H9 (cell line): ENCODE results near the gene DEUP1. TPM values are rescaled to one million over a fixed set of nuclear protein-coding genes. Genes with fewer than 3 reads are reported as not detected.

ENCODE experiments used
- DNase-seq: peaks from one replicate; pipeline ENCODE4 v3.0.0-alpha.2; 2017
- H2AFZ ChIP-seq: one replicate; pipeline ENCODE4 v1.6.1; 2013; ENCODE audit warnings: mild to moderate bottlenecking, low read length, control low read depth, moderate library complexity
- H2AK5ac ChIP-seq: 2 replicates; pipeline ENCODE4 v1.6.1; 2013; ENCODE audit warnings: low read length, control low read depth, mixed read lengths; ENCODE audit not compliant: insufficient read length
- H2BK120ac ChIP-seq: one replicate; pipeline ENCODE4 v1.6.1; 2013; ENCODE audit warnings: low read depth, mild to moderate bottlenecking, low read length, control low read depth, inconsistent platforms; ENCODE audit not compliant: poor library complexity, severe bottlenecking
- H2BK12ac ChIP-seq: 2 replicates; pipeline ENCODE4 v1.6.1; 2013; ENCODE audit warnings: low read length, control low read depth, mixed read lengths, low read depth; ENCODE audit not compliant: insufficient read length
- H2BK15ac ChIP-seq: 2 replicates; pipeline ENCODE4 v1.6.1; 2013; ENCODE audit warnings: low read depth, low read length, control low read depth
- H2BK20ac ChIP-seq: one replicate; pipeline ENCODE4 v1.6.1; 2013; ENCODE audit warnings: low read depth, mild to moderate bottlenecking, low read length, control low read depth, inconsistent platforms; ENCODE audit not compliant: poor library complexity, severe bottlenecking
- H2BK5ac ChIP-seq: 2 replicates; pipeline ENCODE4 v1.6.1; 2013; ENCODE audit warnings: low read length, control low read depth, mixed read lengths; ENCODE audit not compliant: insufficient read length
- H3K14ac ChIP-seq: 2 replicates; pipeline ENCODE4 v1.6.1; 2013; ENCODE audit warnings: low read length, control low read depth; ENCODE audit not compliant: insufficient read depth
- H3K18ac ChIP-seq: 2 replicates; pipeline ENCODE4 v1.6.1; 2013; ENCODE audit warnings: low read depth, mild to moderate bottlenecking, mixed read lengths, low read length, control low read depth; ENCODE audit not compliant: insufficient read length
- H3K23ac ChIP-seq: 2 replicates; pipeline ENCODE4 v1.6.1; 2013; ENCODE audit warnings: low read length, control low read depth, mixed read lengths, low read depth; ENCODE audit not compliant: insufficient read length
- H3K23me2 ChIP-seq: 2 replicates; pipeline ENCODE4 v1.6.1; 2013; ENCODE audit warnings: low read depth, mild to moderate bottlenecking, mixed read lengths, low read length, control low read depth; ENCODE audit not compliant: insufficient read length, poor library complexity, severe bottlenecking
- H3K27ac ChIP-seq: 2 replicates; pipeline ENCODE4 v1.5.1; 2013; ENCODE audit warnings: low read length, control low read depth, mixed read lengths, low read depth; ENCODE audit not compliant: insufficient read length
- H3K27me3 ChIP-seq: 2 replicates; pipeline ENCODE4 v1.6.1; 2013; ENCODE audit warnings: low read length, control low read depth, inconsistent platforms; ENCODE audit not compliant: insufficient read depth
- H3K4ac ChIP-seq: 2 replicates; pipeline ENCODE4 v1.6.1; 2013; ENCODE audit warnings: low read depth, mild to moderate bottlenecking, control low read depth, inconsistent platforms, low read length, moderate library complexity
- H3K4me1 ChIP-seq: 2 replicates; pipeline ENCODE4 v1.6.1; 2013; ENCODE audit warnings: low read length, control low read depth, inconsistent platforms; ENCODE audit not compliant: insufficient read depth
- H3K4me2 ChIP-seq: 2 replicates; pipeline ENCODE4 v1.6.1; 2013; ENCODE audit warnings: low read length, control low read depth, mixed read lengths; ENCODE audit not compliant: insufficient read length, insufficient read depth
- H3K56ac ChIP-seq: 2 replicates; pipeline ENCODE4 v1.6.1; 2013; ENCODE audit warnings: low read depth, mild to moderate bottlenecking, mixed read lengths, low read length, control low read depth; ENCODE audit not compliant: insufficient read length
- H3K79me1 ChIP-seq: 2 replicates; pipeline ENCODE4 v1.6.1; 2013; ENCODE audit warnings: low read depth, mild to moderate bottlenecking, moderate library complexity, low read length, control low read depth, inconsistent platforms; ENCODE audit not compliant: insufficient read depth, poor library complexity, severe bottlenecking
- H3K79me2 ChIP-seq: 2 replicates; pipeline ENCODE4 v1.6.1; 2013; ENCODE audit warnings: low read length, control low read depth, inconsistent platforms; ENCODE audit not compliant: insufficient read depth
- H3K9ac ChIP-seq: 2 replicates; pipeline ENCODE4 v1.6.1; 2013; ENCODE audit warnings: low read length, control low read depth, mixed read lengths; ENCODE audit not compliant: insufficient read length; ENCODE audit errors: extremely low read depth
- H3K9me3 ChIP-seq: one replicate; pipeline ENCODE4 v1.6.1; 2013; ENCODE audit warnings: low read depth, low read length, inconsistent platforms; ENCODE audit not compliant: control insufficient read depth
- H3T11ph ChIP-seq: one replicate; pipeline ENCODE4 v1.6.1; 2013; ENCODE audit warnings: mild to moderate bottlenecking, low read length, control low read depth, inconsistent platforms
- H4K20me1 ChIP-seq: one replicate; pipeline ENCODE4 v1.6.1; 2013; ENCODE audit not compliant: control insufficient read depth, insufficient read length, insufficient read depth
- H4K5ac ChIP-seq: 2 replicates; pipeline ENCODE4 v1.6.1; 2013; ENCODE audit warnings: low read depth, mild to moderate bottlenecking, mixed read lengths, low read length, control low read depth; ENCODE audit not compliant: insufficient read length
- H4K8ac ChIP-seq: replicated peaks from 2 replicates; pipeline ENCODE4 v1.6.1; 2013; ENCODE audit warnings: low read length, control low read depth, mixed read lengths, low read depth; ENCODE audit not compliant: insufficient read length
- H4K91ac ChIP-seq: 2 replicates; pipeline ENCODE4 v1.6.1; 2013; ENCODE audit warnings: low read depth, mild to moderate bottlenecking, moderate library complexity, mixed read lengths, low read length, control low read depth; ENCODE audit not compliant: insufficient read length
- H3K27ac Mint-ChIP-seq, 3 experiments: 2 replicates in 2 of 3; 3 replicates in 1 of 3; pipeline ENCODE4 v1.8.0; 2020 to 2021; ENCODE audit warnings: mixed read lengths in 3 of 3, mild to moderate bottlenecking in 1 of 3, moderate library complexity in 1 of 3
- H3K27me3 Mint-ChIP-seq: 2 replicates; pipeline ENCODE4 v1.8.0; 2021; ENCODE audit warnings: low read depth, mild to moderate bottlenecking, moderate library complexity, mixed read lengths
- H3K36me3 Mint-ChIP-seq, 3 experiments: 2 replicates in 2 of 3; 3 replicates in 1 of 3; pipeline ENCODE4 v1.8.0; 2020 to 2021; ENCODE audit warnings: low read depth in 3 of 3, mixed read lengths in 3 of 3; ENCODE audit not compliant: insufficient read depth in 1 of 3
- H3K4me1 Mint-ChIP-seq, 2 experiments: 2 replicates each; pipeline ENCODE4 v1.8.0; 2020; ENCODE audit warnings: mixed read lengths in 2 of 2
- H3K4me3 Mint-ChIP-seq, 2 experiments: 2 replicates in 1 of 2; 3 replicates in 1 of 2; pipeline ENCODE4 v1.8.0; 2020 to 2021; ENCODE audit warnings: mild to moderate bottlenecking in 2 of 2, mixed read lengths in 2 of 2, moderate library complexity in 1 of 2
- H3K9me3 Mint-ChIP-seq, 2 experiments: 2 replicates in 1 of 2; 3 replicates in 1 of 2; pipeline ENCODE4 v1.8.0; 2020; ENCODE audit warnings: mild to moderate bottlenecking in 2 of 2, mixed read lengths in 2 of 2, moderate library complexity in 1 of 2
- CTCF ChIP-seq: fragments of 200-600 bp; sonication (generic); conservative IDR thresholded peaks from 3 replicates; pipeline ENCODE4 v1.8.0; 2021; ENCODE audit warnings: antibody characterized with exemption, mild to moderate bottlenecking
- total RNA-seq: library from RNA; stranded (reverse); gene quantifications from 2 replicates; pipeline ENCODE4 v1.2.1, GENCODE V29; 2021

Gene DEUP1
- total RNA-seq, 1 experiment from 2014 or later, result 0.22 TPM

GRCh38 chr11:93394488-93394887 lies 63.9 kb downstream of the DEUP1 start:
- Histone ChIP-seq H3K27me3 (no peaks in the 10 kb centered on the region), H4K20me1 (no peaks in the 10 kb centered on the region), H3K9ac (no peak overlapping the region), H3K4ac (no peak overlapping the region), H2BK20ac (no peak overlapping the region), H2AFZ (no peak overlapping the region), H3K23me2 (no peaks in the 10 kb centered on the region), H4K8ac (no peak overlapping the region), H4K91ac (no peak overlapping the region), H2BK15ac (no peak overlapping the region), H2BK5ac (no peak overlapping the region), H3K23ac (no peak overlapping the region), H3K56ac (no peak overlapping the region), H3K9me3 (no peaks in the 10 kb centered on the region), H3K4me1 (peaks cover 3% of the 10 kb centered on the region; the same call in 1 of the 2 replicates), H4K5ac (no peak overlapping the region), H3K79me1 (no peaks in the 10 kb centered on the region), H2BK120ac (no peak overlapping the region), H3K18ac (no peak overlapping the region), H3K14ac (no peak overlapping the region), H3K27ac (no peak overlapping the region), H3K79me2 (no peaks in the 10 kb centered on the region), H3T11ph (no peak overlapping the region), H2AK5ac (no peak overlapping the region), H2BK12ac (no peak overlapping the region), H3K4me2 (no peak overlapping the region)
- no peaks in the 10 kb centered on the region for H3K27me3 Mint-ChIP-seq
- TF ChIP-seq CTCF, result no peak
- H3K36me3 Mint-ChIP-seq, result no peaks in the 10 kb centered on the region
- peaks cover 35 to 39% of the 10 kb centered on the region in 2 experiments for H3K4me1 Mint-ChIP-seq
- DNase-seq, result no peak
- H3K4me3 Mint-ChIP-seq, result no peak overlapping the region; a peak in 1 of 5 replicates
- H3K9me3 Mint-ChIP-seq, result no peaks in the 10 kb centered on the region
- peak overlapping the region in 1 of 3 experiments; percentile 60; a peak in 2 of 7 replicates for H3K27ac Mint-ChIP-seq
